K562 (cell line): ENCODE data around the gene ZNF562. TPM values are rescaled to one million over a fixed set of nuclear protein-coding genes. Genes with fewer than 3 reads are reported as not detected.

Source experiments
- BRD9 ChIP-seq: fragments of 450-650 bp; IDR thresholded peaks from 2 replicates; pipeline ENCODE4 v1.6.1; 2018; ENCODE audit warnings: low read depth; ENCODE audit not compliant: partially characterized antibody
- DIDO1 ChIP-seq: fragments of 450-650 bp; IDR thresholded peaks from 2 replicates; pipeline ENCODE4 v1.6.1; 2016; ENCODE audit warnings: low read depth, missing biosample characterization, missing genetic modification characterization
- FOXM1 ChIP-seq, 2 experiments: fragments of 450-650 bp in 1 of 2; sonication (generic) in 1 of 2; formaldehyde crosslinking in 1 of 2; IDR thresholded peaks; 2 replicates each; pipeline versions ENCODE4 v1.6.1 to v1.9.0; 2017 to 2022; ENCODE audit warnings: low read depth in 2 of 2, mild to moderate bottlenecking in 2 of 2, missing genetic modification reagents in 1 of 2, moderate library complexity in 1 of 2
- MCM7 ChIP-seq, 2 experiments: fragments of 450-650 bp; IDR thresholded peaks; 2 replicates each; pipeline ENCODE4 v1.6.1; 2016 to 2018
- MYBL2 ChIP-seq, 2 experiments: fragments of 450-650 bp in 1 of 2; sonication (generic) in 1 of 2; formaldehyde crosslinking in 1 of 2; IDR thresholded peaks; 2 replicates each; pipeline versions ENCODE4 v1.6.1 to v1.8.1; 2017 to 2022; ENCODE audit warnings: borderline replicate concordance in 1 of 2, inconsistent platforms in 1 of 2, low read depth in 1 of 2, mild to moderate bottlenecking in 1 of 2, missing genetic modification reagents in 1 of 2, moderate library complexity in 1 of 2
- ZBTB1 ChIP-seq: sonication (generic); formaldehyde crosslinking; IDR thresholded peaks from 2 replicates; pipeline ENCODE4 v1.8.1; 2023; ENCODE audit warnings: missing genetic modification reagents, low read depth, mild to moderate bottlenecking, borderline replicate concordance
- ZNF780A ChIP-seq: fragments of 250-450 bp; sonication (Bioruptor Pico); IDR thresholded peaks from 2 replicates; pipeline ENCODE4 v1.5.0; 2021; ENCODE audit warnings: mild to moderate bottlenecking
- polyA plus RNA-seq, 8 experiments: library from polyadenylated mRNA; depleted of rRNA in 4 of 8; stranded (reverse) in 5 of 8; unstranded in 3 of 8; fragments of >200 nt; fragmentation: Nextera tagmentation in 2 of 8; fragmentation: Illumina TruSeq in 1 of 8; extraction: Ambion mirVana in 2 of 8; extraction: Trizol in 1 of 8; gene quantifications; 2 replicates each; pipeline versions ENCODE4 v1.2.1 to v1.2.3, GENCODE V29; 2011 to 2014; ENCODE audit warnings: inconsistent platforms in 1 of 8, missing spikeins in 1 of 8
- total RNA-seq, 7 experiments: library from RNA; depleted of rRNA in 6 of 7; stranded (reverse); fragments of >200 nt in 6 of 7; fragmentation: Illumina TruSeq in 2 of 7; extraction: Trizol in 2 of 7; gene quantifications; 2 replicates each; pipeline versions ENCODE4 v1.2.1 to v1.2.3, GENCODE V29; 2011 to 2021; ENCODE audit warnings: low replicate concordance in 1 of 7
- TF ChIP-seq, protein P1 (sequence below): sonication (generic); formaldehyde crosslinking; IDR thresholded peaks from 2 replicates; pipeline ENCODE4 v1.8.1; 2023; ENCODE audit warnings: mild to moderate bottlenecking, missing genetic modification reagents
- TF ChIP-seq, protein P2 (sequence below): fragments of 450-650 bp; IDR thresholded peaks from 2 replicates; pipeline ENCODE4 v1.6.1; 2016; ENCODE audit warnings: antibody characterized with exemption
- TF ChIP-seq, protein P3 (sequence below): fragments of 250-450 bp; sonication (Bioruptor Pico); IDR thresholded peaks from 2 replicates; pipeline ENCODE4 v1.4.0; 2020
- TF ChIP-seq, protein P4 (sequence below): fragments of 250-450 bp; sonication (Bioruptor Pico); IDR thresholded peaks from 2 replicates; pipeline ENCODE4 v1.8.0; 2022; ENCODE audit warnings: inconsistent platforms
- TF ChIP-seq, protein P5 (sequence below): sonication (generic); formaldehyde crosslinking; IDR thresholded peaks from 2 replicates; pipeline ENCODE4 v1.4.0; 2020; ENCODE audit warnings: mild to moderate bottlenecking, missing genetic modification reagents

Gene ZNF562
- total and polyA plus RNA-seq, 9 of the 15 experiments (the other 6 are each of a cell fraction or from before 2014, with no cell fraction given): 11.8 to 46.9 (median 20.8) TPM

DNA sequence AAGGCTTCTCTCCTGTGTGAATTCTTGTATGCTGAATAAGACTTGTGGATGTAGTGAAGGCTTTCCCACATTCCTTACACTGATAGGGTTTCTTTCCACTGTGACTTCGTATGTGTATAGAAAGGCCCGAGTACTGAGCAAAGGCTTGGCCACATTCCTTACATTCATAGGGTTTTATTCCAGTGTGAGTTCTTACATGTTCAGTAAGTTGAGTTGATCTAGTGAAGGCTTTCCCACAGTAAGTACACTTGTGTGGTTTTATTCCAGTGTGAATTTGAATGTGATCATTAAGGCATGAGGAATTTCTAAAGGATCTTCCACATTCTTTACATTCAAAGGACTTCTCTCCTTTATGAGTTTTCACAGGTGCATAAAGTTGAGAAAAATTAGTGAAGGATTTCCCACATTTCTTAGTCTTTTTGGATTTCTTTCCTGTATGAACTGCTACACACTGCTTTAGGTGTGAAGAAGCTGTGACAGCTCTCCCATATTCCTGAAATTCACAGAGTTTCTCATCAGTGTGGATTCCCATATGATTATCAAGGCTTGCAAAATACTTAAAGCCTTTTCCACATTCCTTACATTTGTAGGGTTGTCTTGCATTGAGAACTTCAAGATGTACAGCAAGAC is 64.3 kb downstream of the ZNF562 start (continued):
- no peak for TF ChIP-seq MYBL2 (IDR thresholded peaks at IDR 0.05; ENCODE audit: low read depth)
- TF ChIP-seq MYBL2 (CRISPR knock-in tag; IDR thresholded peaks at IDR 0.05; ENCODE audit: borderline replicate concordance): no peak
- TF ChIP-seq, protein P1, sequence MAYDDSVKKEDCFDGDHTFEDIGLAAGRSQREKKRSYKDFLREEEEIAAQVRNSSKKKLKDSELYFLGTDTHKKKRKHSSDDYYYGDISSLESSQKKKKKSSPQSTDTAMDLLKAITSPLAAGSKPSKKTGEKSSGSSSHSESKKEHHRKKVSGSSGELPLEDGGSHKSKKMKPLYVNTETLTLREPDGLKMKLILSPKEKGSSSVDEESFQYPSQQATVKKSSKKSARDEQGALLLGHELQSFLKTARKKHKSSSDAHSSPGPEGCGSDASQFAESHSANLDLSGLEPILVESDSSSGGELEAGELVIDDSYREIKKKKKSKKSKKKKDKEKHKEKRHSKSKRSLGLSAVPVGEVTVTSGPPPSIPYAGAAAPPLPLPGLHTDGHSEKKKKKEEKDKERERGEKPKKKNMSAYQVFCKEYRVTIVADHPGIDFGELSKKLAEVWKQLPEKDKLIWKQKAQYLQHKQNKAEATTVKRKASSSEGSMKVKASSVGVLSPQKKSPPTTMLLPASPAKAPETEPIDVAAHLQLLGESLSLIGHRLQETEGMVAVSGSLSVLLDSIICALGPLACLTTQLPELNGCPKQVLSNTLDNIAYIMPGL: no peak
- no peak for TF ChIP-seq MCM7 (IDR thresholded peaks at IDR 0.05)
- TF ChIP-seq, protein P2, sequence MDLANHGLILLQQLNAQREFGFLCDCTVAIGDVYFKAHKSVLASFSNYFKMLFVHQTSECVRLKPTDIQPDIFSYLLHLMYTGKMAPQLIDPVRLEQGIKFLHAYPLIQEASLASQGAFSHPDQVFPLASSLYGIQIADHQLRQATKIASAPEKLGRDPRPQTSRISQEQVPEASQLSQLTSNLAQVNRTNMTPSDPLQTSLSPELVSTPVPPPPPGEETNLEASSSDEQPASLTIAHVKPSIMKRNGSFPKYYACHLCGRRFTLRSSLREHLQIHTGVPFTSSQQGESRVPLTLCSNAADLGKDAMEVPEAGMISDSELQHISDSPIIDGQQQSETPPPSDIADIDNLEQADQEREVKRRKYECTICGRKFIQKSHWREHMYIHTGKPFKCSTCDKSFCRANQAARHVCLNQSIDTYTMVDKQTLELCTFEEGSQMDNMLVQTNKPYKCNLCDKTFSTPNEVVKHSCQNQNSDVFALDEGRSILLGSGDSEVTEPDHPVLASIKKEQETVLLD: no peak
- TF ChIP-seq, protein P3, sequence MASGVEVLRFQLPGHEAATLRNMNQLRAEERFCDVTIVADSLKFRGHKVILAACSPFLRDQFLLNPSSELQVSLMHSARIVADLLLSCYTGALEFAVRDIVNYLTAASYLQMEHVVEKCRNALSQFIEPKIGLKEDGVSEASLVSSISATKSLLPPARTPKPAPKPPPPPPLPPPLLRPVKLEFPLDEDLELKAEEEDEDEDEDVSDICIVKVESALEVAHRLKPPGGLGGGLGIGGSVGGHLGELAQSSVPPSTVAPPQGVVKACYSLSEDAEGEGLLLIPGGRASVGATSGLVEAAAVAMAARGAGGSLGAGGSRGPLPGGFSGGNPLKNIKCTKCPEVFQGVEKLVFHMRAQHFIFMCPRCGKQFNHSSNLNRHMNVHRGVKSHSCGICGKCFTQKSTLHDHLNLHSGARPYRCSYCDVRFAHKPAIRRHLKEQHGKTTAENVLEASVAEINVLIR (CRISPR knock-in tag): no peak
- TF ChIP-seq, protein P4, sequence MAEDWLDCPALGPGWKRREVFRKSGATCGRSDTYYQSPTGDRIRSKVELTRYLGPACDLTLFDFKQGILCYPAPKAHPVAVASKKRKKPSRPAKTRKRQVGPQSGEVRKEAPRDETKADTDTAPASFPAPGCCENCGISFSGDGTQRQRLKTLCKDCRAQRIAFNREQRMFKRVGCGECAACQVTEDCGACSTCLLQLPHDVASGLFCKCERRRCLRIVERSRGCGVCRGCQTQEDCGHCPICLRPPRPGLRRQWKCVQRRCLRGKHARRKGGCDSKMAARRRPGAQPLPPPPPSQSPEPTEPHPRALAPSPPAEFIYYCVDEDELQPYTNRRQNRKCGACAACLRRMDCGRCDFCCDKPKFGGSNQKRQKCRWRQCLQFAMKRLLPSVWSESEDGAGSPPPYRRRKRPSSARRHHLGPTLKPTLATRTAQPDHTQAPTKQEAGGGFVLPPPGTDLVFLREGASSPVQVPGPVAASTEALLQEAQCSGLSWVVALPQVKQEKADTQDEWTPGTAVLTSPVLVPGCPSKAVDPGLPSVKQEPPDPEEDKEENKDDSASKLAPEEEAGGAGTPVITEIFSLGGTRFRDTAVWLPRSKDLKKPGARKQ (CRISPR knock-in tag): no peak
- no peak for TF ChIP-seq BRD9
- no peak for TF ChIP-seq FOXM1 (IDR thresholded peaks at IDR 0.05; ENCODE audit: low read depth)
- no peak for TF ChIP-seq FOXM1 (CRISPR knock-in tag; IDR thresholded peaks at IDR 0.05; ENCODE audit: low read depth)
- TF ChIP-seq DIDO1 (tag): no peak
- TF ChIP-seq ZNF780A (CRISPR knock-in tag): no peak
- TF ChIP-seq, protein P5, sequence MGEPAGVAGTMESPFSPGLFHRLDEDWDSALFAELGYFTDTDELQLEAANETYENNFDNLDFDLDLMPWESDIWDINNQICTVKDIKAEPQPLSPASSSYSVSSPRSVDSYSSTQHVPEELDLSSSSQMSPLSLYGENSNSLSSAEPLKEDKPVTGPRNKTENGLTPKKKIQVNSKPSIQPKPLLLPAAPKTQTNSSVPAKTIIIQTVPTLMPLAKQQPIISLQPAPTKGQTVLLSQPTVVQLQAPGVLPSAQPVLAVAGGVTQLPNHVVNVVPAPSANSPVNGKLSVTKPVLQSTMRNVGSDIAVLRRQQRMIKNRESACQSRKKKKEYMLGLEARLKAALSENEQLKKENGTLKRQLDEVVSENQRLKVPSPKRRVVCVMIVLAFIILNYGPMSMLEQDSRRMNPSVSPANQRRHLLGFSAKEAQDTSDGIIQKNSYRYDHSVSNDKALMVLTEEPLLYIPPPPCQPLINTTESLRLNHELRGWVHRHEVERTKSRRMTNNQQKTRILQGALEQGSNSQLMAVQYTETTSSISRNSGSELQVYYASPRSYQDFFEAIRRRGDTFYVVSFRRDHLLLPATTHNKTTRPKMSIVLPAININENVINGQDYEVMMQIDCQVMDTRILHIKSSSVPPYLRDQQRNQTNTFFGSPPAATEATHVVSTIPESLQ (CRISPR knock-in tag): no peak
- no peak for TF ChIP-seq ZBTB1 (CRISPR knock-in tag)
